HG03565 (cell line): ENCODE data around the gene HDAC4.

Source experiments
- ATAC-seq: cut with Tn5 transposase; IDR thresholded peaks from one replicate; pipeline ENCODE4 v1.9.1; 2021; ENCODE audit warnings: mild to moderate bottlenecking, moderate library complexity; ENCODE audit not compliant: unreplicated experiment

The HDAC4 gene

DNA sequence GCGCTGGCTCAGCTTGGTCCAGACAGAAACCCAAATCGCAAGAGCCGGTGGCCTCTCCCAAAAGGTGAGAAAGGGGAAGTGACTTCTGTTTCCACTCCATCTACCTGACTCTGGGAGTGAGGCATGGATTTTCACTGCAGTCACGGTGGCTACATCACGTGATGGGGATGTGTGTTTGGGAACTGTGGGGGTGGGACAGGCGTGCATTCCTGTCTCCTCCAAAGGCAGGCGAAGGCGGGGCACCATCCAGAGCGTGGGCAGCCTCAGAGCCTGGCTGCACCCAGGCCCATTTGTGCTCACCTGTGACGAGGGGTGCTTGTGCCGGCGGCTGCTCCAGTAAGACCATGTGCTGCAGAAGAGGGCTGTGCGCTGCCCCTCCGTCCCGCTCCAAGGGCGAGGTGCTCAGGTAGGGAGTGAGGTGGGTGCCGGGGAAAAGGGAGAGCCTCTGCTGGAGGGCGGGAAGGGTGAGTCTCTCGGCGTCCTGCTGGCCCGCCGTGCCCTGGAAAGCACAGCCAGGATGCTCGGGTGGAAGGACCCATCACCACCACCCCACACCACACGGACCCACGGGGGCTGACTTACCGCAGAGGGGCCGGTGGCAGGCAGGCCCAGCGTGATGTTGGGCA, 266.8 kb downstream of the HDAC4 start:
- ATAC-seq: no peak

- ATAC-seq: no peak
Measured at GRCh38 chr2:239132786-239133185, 268.0 kb downstream of the HDAC4 start.

- ATAC-seq: no peak
Measured at GRCh38 chr2:239132156-239132709, 268.6 kb downstream of the HDAC4 start.

DNA sequence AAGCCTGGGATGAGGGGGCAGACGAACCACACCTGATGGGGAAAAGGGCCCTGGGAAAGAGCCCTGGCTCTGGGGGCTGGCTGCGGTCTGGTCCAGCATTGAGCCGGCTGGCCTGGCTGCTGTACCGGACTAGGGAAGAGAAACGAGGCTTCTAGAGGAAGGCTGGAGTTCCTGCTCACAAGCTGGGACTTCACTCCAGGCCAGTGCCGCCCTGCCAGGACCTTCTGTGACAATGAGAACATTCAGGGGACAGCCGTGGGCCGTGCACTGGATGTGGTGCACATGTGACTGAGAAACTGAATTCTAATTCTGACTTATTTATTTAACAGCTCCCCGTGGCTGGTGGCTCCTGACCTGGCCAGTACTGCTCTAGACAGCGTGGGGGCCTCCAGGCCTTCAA, 269.3 kb downstream of the HDAC4 start:
- ATAC-seq: no peak

DNA sequence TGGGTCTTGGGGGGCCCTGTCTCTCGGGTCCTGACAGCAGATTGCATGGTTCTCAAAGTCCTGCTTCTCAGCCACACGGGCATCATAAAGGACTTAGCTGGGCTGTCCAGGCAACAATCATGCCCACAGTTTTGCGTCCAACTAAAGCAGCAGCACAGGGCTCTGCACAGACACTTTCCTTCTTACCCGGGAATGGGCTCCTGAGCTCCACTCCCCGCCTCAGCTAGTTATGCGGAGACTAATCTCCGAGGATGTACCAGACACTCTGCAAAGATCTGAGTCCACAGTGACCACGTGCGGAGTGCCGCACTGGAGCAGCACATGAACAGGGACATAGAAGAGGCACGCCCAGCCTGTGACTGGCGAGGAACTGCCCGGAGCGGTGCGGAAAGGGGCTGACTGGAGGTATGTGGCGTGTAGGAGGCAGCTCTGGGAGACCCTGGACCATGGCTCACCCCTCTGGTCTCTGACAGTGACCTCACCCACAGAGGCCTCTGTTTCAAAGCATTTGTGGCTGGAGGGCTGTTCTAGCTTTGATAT, 270.0 kb downstream of the HDAC4 start:
- no peak for ATAC-seq

- ATAC-seq: no peak
Measured at GRCh38 chr2:239130041-239130440, 270.8 kb downstream of the HDAC4 start.

DNA sequence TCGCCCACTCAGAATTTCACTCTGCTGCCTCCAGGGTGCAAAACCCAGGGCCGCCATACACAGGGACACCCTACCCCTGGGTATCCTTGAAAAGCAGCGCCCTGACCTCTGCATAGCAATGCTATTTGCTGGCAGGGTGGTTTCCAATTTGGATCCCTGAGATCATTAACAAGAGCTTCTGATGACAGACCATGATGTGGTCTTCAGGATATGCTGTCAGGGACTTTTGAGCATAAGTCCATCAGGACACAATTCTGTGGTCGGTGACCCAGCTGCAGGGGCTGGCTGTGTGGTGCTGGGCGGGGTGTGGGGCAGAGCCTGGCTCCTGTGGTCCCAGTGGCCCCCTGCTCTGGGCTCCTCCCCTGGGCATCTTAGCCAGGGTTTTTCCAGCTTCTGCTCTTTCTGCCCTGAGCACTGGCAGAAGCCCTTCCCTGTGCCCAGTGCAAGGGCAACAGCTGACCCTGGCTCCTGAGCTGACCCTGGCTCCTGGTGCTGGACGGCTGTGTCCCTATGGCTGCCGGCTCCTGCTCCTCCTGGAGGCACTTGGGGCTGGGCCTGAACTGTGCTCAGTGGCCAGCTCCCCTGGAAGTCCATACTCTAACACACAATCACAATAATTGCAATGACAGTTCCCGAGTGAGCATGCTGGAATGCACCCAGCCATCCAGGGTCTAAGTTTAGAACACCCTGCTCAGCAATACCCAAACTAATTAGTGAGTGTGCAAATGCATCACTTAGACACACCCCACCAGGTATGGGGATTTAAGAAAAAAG, 271.5 kb downstream of the HDAC4 start:
- ATAC-seq: no peak

GRCh38 chr2:239128706-239129105, 272.1 kb downstream of the HDAC4 start:
- no peak for ATAC-seq

DNA sequence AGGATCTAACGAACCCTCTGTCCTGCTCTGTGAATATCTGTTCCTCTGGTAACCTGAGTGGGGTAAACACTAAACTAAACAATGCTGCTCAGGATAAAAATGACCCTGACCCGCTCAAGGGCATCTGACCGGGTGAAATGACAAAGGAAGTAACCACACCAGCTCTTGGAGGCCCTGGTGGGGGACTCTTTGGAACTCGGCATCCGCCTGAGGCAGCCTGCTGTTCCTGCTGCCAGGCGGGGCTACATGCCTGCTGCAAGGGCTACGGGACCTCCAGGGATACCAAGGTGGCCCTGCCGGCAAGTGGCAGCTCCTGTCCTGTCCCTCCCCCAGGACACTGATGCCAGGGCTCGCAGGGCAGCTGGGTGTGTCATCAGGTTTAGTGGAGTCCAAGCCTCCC, 273.3 kb downstream of the HDAC4 start:
- no peak for ATAC-seq

DNA sequence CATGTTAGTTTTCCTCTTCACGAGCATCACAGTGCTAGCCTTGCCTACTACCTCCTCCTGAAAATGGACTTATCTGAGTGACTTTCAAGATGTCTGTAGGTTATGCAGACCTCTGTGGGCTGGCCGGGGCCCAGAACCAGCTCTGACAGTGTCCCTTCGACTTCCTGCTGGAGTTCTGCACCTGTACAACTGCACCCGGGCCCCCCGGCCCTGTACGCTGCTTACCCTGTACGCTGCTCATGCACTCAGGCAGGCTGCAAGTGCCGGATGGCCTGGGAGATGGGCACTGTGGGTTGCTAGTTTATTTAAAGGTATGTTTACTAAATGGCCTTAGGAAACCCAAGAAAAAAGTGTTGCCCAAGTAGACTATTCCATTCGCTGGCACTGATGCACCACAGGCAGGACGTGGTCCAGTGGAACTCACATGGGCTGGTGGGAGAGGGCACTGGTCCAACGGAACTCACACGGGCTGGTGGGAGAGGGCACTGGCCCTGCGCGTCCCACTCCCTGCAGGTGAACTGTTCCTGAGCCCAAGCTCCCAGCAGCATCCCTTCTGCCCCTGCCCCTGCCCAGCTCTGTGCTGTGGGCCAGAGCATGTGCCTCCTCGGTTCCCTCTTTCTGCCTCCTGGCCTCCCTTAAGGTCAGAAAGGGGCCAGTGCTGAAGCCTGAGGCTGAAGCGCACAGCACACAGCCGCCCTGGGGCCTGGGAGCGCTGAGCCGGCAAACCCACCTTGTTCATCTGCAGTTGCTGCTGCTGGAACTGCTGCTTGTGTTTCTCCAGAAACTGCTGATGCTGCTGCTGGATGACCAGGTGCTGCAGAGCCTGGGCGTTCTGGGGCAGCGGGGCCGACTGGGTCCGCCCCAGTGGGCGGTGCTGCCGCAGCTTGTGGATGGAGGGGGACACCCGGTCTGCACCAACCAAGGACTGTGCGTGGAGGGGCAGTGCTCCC, 274.8 kb downstream of the HDAC4 start:
- no peak for ATAC-seq

- no peak for ATAC-seq
Measured at GRCh38 chr2:239124152-239124899, 276.5 kb downstream of the HDAC4 start.

DNA sequence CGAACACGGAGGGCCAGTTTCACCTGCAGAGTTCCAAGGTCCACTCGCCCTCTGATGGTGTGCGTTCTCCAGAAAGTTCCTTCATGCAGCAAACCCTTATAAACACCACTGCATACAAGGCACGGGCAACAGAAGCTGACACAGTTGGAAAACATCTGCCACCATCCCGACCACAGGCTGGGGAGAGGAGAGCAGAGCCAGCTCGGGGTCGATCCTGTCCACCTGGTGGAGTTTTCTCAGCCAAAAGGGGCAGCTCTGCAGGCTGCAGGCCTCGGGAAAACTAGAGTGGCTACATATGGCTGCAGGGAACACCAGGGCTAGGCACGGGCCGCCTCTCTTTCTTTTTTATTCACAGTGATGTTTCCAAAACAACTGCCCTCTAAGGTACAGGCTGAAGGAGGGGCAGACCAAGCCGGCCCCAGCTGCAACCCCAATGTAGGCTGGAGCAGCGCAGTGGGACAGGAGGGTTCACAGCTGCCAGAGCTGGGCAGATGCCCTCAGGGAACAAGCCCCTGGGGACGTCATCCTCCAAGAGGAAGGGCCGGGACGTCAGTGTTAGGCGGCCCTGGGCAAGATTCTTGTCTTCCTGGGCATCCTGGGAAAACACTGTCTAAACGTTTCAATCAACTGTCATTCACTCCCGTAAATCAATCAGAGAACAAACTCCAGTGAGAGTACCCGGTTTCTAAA, 278.3 kb downstream of the HDAC4 start:
- ATAC-seq: no peak

DNA sequence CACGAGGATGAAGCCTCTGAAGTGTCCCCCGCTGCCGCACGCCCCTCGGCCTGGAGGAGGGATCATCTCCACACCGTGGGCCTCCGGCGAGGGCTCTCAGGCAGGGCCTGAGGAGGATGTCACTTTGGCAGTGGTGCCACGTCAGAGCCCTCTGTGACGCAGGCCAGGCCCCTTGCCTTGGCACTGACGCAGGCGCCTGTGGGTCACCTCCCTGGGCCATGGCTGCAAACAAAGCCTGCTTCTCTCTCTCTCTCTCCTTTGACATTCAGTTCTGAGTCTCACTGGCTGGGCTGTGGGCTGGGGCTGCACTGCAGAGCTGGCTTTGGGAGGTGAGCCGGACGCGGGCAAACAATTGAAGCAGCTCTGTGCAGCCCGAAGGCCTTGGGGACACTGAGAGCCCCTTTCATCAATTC, 279.2 kb downstream of the HDAC4 start:
- no peak for ATAC-seq

DNA sequence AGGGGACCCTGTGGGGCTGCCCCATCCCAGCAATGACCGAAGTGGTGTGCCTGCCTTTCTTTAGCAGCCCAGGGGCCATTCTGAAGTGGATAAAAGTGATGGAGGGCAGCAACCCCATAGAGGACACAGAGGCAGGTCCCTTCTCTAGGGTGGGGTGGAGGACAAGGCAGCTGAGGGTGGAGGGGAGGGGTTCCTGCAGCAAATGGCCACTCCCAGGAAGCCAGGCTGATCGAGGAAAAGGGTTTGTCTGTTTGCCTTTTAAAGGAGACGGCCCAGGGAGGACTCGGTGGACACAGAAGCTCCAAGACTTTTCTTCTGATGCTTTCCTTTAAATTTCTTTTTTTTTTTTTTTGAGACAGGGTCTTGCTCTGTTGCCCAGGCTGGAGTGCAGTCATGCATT, 280.2 kb downstream of the HDAC4 start:
- no peak for ATAC-seq

DNA sequence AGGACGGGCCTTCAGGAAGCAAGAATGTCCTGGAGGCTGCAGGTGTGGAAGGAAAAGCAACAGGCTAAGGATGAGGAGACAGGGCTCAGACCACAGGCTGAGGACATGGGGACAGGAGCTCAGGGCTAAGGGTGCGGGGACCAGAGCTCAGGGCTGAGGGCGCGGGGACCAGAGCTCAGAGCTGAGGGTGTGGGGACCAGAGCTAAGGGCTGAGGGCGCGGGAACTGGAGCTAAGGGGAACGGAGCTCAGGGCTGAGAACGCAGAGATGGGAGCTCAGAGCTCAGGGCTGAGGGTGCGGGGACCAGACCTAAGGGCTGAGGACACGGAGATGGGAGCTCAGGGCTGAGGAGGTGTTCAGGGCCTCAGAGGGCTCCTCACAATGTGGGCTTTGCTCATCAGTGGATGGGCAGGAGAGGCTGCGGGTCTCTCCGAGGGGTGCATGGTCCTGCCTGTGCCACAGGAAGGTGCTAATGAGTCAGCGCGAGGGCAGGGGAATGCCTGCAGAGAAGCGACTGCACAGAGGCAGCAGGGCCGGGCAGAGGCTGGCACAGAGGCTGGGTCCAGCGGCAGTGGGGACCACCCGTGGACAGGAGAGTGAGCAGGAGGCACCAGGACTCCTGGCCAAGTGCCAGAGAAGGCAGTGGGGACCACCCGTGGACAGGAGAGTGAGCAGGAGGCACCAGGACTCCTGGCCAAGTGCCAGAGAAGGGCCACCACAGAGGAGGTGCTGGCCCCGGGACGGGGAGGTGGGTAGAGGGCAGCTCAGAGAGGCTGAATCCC, 281.3 kb downstream of the HDAC4 start:
- ATAC-seq: no peak

- ATAC-seq: no peak
Measured at GRCh38 chr2:239118675-239119211, 282.1 kb downstream of the HDAC4 start.

GRCh38 chr2:239118264-239118663, 282.6 kb downstream of the HDAC4 start:
- no peak for ATAC-seq

- no peak for ATAC-seq
Measured at GRCh38 chr2:239117831-239118230, 283.0 kb downstream of the HDAC4 start.
